Smooth muscle cell (in vitro differentiated cells): ENCODE results near the gene TRAF3IP1. TPM values are rescaled to one million over a fixed set of nuclear protein-coding genes. Genes with fewer than 3 reads are reported as not detected.

ENCODE experiments used
- DNase-seq: peaks from one replicate; lab custom pipeline; 2025; ENCODE audit not compliant: unreplicated experiment; lab: John Stamatoyannopoulos, UW
- H2AFZ ChIP-seq: fragments of 200-600 bp; sonication (generic); 2 replicates; pipeline ENCODE4 v1.6.0; 2016; ENCODE audit warnings: antibody characterized with exemption, low read depth, mild to moderate bottlenecking
- H3F3A ChIP-seq: fragments of 200-600 bp; sonication (generic); 2 replicates; pipeline ENCODE4 v1.6.0; 2017; ENCODE audit warnings: antibody characterized with exemption, low read depth
- H3K27ac ChIP-seq: fragments of 200-600 bp; sonication (generic); 2 replicates; pipeline ENCODE4 v1.5.1; 2016; ENCODE audit warnings: low read depth, mild to moderate bottlenecking
- H3K27me3 ChIP-seq: fragments of 200-600 bp; sonication (generic); 2 replicates; pipeline ENCODE4 v1.6.1; 2016; ENCODE audit warnings: low read depth, mild to moderate bottlenecking
- H3K36me3 ChIP-seq: fragments of 200-600 bp; sonication (generic); 2 replicates; pipeline ENCODE4 v1.5.1; 2016; ENCODE audit warnings: low read depth
- H3K4me1 ChIP-seq: fragments of 200-600 bp; sonication (generic); 2 replicates; pipeline ENCODE4 v1.5.1; 2016; ENCODE audit warnings: low read depth
- H3K4me2 ChIP-seq: fragments of 200-600 bp; sonication (generic); 2 replicates; pipeline ENCODE4 v1.6.0; 2016; ENCODE audit warnings: mild to moderate bottlenecking
- H3K4me3 ChIP-seq: fragments of 200-600 bp; sonication (generic); 2 replicates; pipeline ENCODE4 v1.5.1; 2016; ENCODE audit warnings: mild to moderate bottlenecking
- H3K79me2 ChIP-seq: fragments of 200-600 bp; sonication (generic); 2 replicates; pipeline ENCODE4 v1.6.0; 2016; ENCODE audit warnings: low read depth, mild to moderate bottlenecking
- H3K9ac ChIP-seq: fragments of 200-600 bp; sonication (generic); 2 replicates; pipeline ENCODE4 v1.6.0; 2016; ENCODE audit warnings: low read depth
- H3K9me3 ChIP-seq: fragments of 200-600 bp; sonication (generic); replicated peaks from 2 replicates; pipeline ENCODE4 v1.5.1; 2016; ENCODE audit warnings: low read depth
- H4K20me1 ChIP-seq: fragments of 200-600 bp; sonication (generic); 2 replicates; pipeline ENCODE4 v1.6.0; 2016; ENCODE audit warnings: low read depth
- CTCF ChIP-seq: fragments of 200-600 bp; sonication (generic); IDR thresholded peaks from 2 replicates; pipeline ENCODE4 v1.5.1; 2017; ENCODE audit warnings: borderline replicate concordance, mild to moderate bottlenecking, antibody characterized with exemption; ENCODE audit not compliant: insufficient read depth, poor library complexity, severe bottlenecking
- WGBS: methylation state at CpG from one replicate; pipeline ENCODE4 v1.1.7; 2016; ENCODE audit warnings: low lambda C conversion rate; 5-methylcytosine and 5-hydroxymethylcytosine counted together
- polyA plus RNA-seq: library from polyadenylated mRNA; unstranded; fragments of >200 nt; fragmentation: Nextera tagmentation; extraction: Ambion mirVana; gene quantifications from 2 replicates; pipeline ENCODE4 v1.2.1, GENCODE V29; 2016
- total RNA-seq: library from RNA; depleted of rRNA; stranded (reverse); fragments of >200 nt; gene quantifications from 2 replicates; pipeline ENCODE4 v1.2.3, GENCODE V29; 2014

The TRAF3IP1 gene
- total and polyA plus RNA-seq, 2 experiments from 2014 or later: 5.3 to 7.5 TPM

GRCh38 chr2:238291550-238292281 is 28.6 kb upstream of the TRAF3IP1 start:
- Histone ChIP-seq H3K27ac (no peak overlapping the region), H3K79me2 (peaks cover 6% of the 10 kb centered on the region), H3K4me2 (no peak overlapping the region), H3K27me3 (peaks cover 18% of the 10 kb centered on the region), H4K20me1 (peaks cover 7% of the 10 kb centered on the region), H2AFZ (no peak overlapping the region), H3K9me3 (no peaks in the 10 kb centered on the region), H3K4me3 (no peak overlapping the region), H3F3A (peaks cover 6% of the 10 kb centered on the region), H3K36me3 (no peaks in the 10 kb centered on the region), H3K4me1 (peaks cover 8% of the 10 kb centered on the region), H3K9ac (no peak overlapping the region)
- no peak for DNase-seq
- TF ChIP-seq CTCF: no peak
- WGBS: 94% methylated on average over 8 of the region's 8 CpGs

- Histone ChIP-seq H3K4me3 (no peak overlapping the region), H3K9me3 (no peaks in the 10 kb centered on the region), H3K9ac (no peak overlapping the region), H4K20me1 (no peaks in the 10 kb centered on the region), H3K36me3 (no peaks in the 10 kb centered on the region), H3K27me3 (peaks cover 24% of the 10 kb centered on the region), H3K4me2 (no peak overlapping the region), H3F3A (no peaks in the 10 kb centered on the region), H3K27ac (no peak overlapping the region), H3K79me2 (no peaks in the 10 kb centered on the region), H3K4me1 (no peaks in the 10 kb centered on the region), H2AFZ (no peak overlapping the region)
- no peak for TF ChIP-seq CTCF
- WGBS: 84% methylated on average over 9 of the region's 9 CpGs
- no peak for DNase-seq
These were observed 26.3 kb upstream of the TRAF3IP1 start for GRCh38 chr2:238294046-238294392.

- H4K20me1 ChIP-seq: no peaks in the 10 kb centered on the region
- H3K9ac ChIP-seq: no peak overlapping the region
- TF ChIP-seq CTCF: no peak
- DNase-seq: no peak
- no peak overlapping the region for H2AFZ ChIP-seq
- no peak overlapping the region for H3K27ac ChIP-seq
- no peaks in the 10 kb centered on the region for H3K4me1 ChIP-seq
- H3K9me3 ChIP-seq: no peaks in the 10 kb centered on the region
- no peaks in the 10 kb centered on the region for H3F3A ChIP-seq
- H3K4me2 ChIP-seq: no peak overlapping the region
- H3K36me3 ChIP-seq: no peaks in the 10 kb centered on the region
- H3K79me2 ChIP-seq: no peaks in the 10 kb centered on the region
- peaks cover 24% of the 10 kb centered on the region for H3K27me3 ChIP-seq
- 89% methylated on average over 17 of the region's 17 CpGs for WGBS
- no peak overlapping the region for H3K4me3 ChIP-seq
These were observed 25.8 kb upstream of the TRAF3IP1 start for GRCh38 chr2:238294393-238295143.
